AG09309 (cell line): ENCODE data around the gene ATOH8.

Experiments used
- DNase-seq: peaks from one replicate; pipeline ENCODE4 v3.0.0-alpha.2; 2010; ENCODE audit warnings: low read depth
- H3K4me3 ChIP-seq: 2 replicates; pipeline ENCODE4 v1.5.1; 2011; ENCODE audit warnings: mild to moderate bottlenecking, low read depth, low read length, moderate library complexity; ENCODE audit not compliant: control insufficient read depth
- TF ChIP-seq, protein P1 (sequence below): IDR thresholded peaks from 2 replicates; pipeline ENCODE4 v1.5.1; 2011; ENCODE audit warnings: mild to moderate bottlenecking, low read depth, low read length, inconsistent platforms; ENCODE audit not compliant: insufficient read depth, control insufficient read depth; ENCODE audit errors: missing control alignments

ATOH8 gene

DNA sequence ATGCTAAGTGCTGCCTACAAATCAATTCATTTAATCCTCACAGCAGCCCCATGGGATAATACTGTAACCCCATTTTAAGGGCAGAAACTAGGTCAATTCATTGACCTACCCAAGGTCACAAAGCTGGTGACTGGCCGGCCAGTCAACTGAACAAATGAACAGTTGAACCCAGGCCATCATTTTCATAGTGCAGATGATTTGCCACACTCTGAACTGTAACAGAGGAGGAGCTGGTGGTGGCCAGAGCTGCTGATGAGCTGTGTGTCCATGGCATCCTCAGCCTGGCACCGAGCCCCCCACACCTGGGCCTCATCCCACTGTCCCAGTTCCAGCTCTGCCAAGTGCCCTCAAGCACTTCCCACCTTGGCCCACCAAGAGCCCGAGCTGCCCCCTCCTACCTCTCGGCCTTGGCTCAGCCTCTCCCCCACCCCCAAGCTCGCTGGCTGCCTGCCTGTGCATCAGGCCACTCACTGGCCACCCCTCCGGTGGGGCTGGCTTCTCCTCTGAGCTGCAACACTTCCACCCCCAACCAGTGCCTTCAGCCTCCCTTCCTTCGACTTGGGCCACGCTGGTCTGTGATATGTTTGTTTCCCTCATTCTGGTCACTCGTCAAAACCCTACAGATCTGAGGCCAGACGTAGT, 58.4 kb downstream of the ATOH8 start:
- no peak overlapping the region for H3K4me3 ChIP-seq
- TF ChIP-seq, protein P1, sequence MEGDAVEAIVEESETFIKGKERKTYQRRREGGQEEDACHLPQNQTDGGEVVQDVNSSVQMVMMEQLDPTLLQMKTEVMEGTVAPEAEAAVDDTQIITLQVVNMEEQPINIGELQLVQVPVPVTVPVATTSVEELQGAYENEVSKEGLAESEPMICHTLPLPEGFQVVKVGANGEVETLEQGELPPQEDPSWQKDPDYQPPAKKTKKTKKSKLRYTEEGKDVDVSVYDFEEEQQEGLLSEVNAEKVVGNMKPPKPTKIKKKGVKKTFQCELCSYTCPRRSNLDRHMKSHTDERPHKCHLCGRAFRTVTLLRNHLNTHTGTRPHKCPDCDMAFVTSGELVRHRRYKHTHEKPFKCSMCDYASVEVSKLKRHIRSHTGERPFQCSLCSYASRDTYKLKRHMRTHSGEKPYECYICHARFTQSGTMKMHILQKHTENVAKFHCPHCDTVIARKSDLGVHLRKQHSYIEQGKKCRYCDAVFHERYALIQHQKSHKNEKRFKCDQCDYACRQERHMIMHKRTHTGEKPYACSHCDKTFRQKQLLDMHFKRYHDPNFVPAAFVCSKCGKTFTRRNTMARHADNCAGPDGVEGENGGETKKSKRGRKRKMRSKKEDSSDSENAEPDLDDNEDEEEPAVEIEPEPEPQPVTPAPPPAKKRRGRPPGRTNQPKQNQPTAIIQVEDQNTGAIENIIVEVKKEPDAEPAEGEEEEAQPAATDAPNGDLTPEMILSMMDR: no peak
- DNase-seq: no peak

DNA sequence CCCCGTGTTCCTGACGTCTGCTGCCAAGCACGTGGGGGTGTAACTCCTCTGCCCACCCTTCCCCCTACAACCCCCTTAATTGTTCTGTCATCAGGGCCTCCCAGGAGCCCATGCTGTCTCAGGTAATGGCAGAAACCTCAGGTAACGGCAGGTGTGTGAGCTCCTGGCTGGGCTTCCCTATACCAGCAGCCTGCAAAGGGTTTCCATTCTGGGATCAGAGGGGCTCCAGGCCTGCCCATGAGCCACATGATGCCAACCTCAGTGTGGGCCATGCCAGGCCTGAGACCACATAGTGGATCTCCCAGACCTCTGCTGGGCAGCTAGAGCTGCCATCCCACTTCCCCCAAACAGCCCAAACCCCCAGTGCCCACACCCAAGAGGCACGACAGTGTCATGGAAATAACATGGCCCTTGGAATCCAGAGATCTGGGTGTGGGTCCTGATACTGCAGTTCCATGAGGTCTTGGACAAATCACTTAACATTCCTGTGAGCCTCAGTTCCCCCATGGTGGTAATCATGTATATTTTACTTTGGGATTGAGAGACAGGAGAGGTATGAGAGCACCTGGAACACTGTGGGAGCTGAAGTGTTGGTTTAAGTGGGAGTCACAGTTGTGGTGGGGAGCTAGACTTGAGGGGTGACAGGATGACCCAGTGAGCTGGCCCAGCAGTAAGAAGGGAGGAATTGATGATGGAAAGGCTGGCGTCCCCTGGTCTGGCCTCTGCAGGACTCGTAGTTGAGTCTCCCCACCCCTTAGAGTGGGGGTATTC, 59.6 kb downstream of the ATOH8 start:
- TF ChIP-seq, protein P1: no peak
- H3K4me3 ChIP-seq: no peak overlapping the region
- no peak for DNase-seq

- peak; percentile 55 for DNase-seq
- no peak overlapping the region for H3K4me3 ChIP-seq
- TF ChIP-seq, protein P1: peak; percentile 99
These were observed 60.4 kb downstream of the ATOH8 start for GRCh38 chr2:85813982-85814801.

DNA sequence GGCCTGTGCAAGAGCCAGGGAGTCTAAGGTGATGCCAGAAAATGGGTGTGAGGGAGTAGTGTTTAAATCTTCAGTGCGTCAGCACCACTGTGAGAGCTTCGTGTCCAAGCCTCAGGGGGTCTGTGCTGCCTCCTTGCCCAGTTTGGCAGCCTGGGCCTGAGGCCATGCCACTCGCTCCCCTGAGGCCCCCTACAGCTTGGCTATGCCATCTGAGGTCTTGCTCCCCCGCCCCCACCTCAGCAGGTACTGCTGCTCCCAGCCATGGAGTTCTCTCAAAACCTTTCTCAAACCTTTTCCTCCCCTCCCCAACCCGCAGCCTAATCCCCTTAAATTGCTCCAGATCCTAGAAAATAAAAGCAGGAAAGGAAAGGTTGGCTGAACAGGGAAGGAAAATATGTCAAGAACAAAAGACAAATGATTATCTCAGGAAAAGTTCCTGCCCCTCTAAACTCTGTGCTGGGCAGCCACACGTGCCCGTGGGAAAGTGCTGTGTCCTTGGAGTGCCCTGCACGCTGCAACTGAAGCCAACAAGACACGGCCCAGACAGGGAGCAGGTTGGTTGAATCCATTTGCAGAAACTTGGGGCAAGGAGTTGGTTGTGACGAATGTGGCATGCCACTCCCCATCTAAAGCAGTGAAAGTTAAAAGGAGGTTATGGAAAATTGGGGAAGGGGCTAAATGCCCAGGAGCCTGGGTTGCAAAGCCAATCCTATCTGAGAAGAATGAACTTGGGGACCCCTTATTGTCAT, 61.2 kb downstream of the ATOH8 start:
- TF ChIP-seq, protein P1: no peak
- H3K4me3 ChIP-seq: no peak overlapping the region
- DNase-seq: no peak

GRCh38 chr2:85819811-85820510, 66.2 kb downstream of the ATOH8 start:
- no peak for DNase-seq
- TF ChIP-seq, protein P1: no peak

More at GRCh38 chr2:85819811-85820510, 66.2 kb downstream of the ATOH8 start:
- H3K4me3 ChIP-seq: no peak overlapping the region
